HG02571 (cell line): ENCODE results near the gene FGF12.
"Not testable (repeated sequence)": the region's sequence is repeated elsewhere in the genome, so short reads cannot be mapped to it uniquely, and the experiment has no call there.

Experiments used
- ATAC-seq: cut with Tn5 transposase; IDR thresholded peaks from one replicate; pipeline ENCODE4 v1.9.1; 2021; ENCODE audit warnings: mild to moderate bottlenecking, moderate library complexity; ENCODE audit not compliant: unreplicated experiment

Gene FGF12

DNA sequence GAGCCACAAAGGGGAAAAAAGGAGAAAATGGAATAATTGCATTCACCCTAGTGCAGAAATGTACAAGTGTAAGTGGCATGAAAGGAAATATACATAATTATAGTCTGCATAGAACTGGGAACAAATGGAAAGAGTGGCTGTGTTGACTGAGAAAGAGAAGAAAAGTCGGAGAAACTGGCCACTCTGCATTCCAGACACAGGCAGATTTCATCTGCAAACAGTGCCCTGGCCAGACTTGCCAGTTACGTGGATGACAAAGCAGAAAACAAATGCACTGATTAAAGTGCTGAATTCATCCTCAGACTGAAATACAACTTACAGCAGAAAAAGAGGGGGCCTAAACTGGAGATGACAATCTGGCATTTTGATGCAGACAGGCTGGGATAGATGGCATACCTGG is 129.8 kb downstream of the FGF12 start:
- ATAC-seq = no peak

DNA sequence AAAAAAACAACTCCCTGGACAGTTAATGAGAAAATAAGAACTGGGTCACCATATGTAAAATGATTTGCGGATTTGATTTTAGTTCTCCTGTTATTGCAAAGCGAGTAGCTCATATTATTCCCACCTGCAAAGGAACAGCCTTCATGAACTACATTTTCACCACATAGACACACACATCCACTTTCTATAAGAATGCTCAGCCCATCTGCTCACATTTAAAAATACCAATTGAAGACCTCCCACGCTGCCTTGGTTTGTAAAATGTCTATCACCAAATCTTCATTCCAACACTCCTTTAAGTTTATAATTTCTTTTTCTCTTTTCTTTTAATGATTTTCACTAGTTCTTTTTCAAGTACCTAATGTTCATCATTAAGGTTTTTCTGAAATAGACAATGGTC is 148.6 kb downstream of the FGF12 start:
- ATAC-seq = no peak

DNA sequence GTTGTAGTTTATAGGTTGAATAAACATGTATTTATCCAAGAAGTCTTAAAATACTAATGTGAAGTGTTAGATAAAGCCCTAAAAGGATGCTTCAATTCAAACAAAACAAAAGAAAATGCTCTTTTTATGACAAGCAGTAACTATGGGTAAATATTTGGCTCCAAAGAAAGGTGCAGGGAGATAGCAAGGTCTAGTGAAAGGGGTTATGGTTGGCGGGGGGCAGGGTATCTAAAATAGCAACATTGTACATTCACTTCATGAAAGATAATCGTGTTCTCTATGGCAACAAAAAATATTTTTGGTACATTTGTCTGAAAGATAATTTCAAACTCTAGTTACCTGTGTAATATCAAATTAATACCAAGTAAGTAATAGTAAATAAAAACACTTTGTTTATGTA is 149.5 kb downstream of the FGF12 start:
- ATAC-seq = no peak

DNA sequence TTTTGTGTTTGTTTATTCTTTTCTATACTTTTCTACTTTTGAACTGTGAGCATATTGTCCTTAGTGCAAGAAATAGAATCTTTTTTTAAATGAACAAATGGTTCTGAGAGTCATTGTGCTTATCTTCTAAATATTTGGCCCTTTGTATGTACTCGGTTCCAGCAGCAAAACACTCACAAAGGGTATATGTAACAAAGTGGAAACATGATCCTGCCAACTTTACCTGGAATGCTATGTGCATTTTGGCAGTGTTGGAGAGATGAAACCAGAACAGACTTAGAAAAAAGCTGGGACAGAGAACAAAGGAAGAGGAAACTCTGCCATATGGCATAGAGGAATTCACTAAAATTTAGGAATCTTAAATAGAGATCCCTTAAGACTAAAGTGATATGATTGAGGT is 150.1 kb downstream of the FGF12 start:
- no peak for ATAC-seq

DNA sequence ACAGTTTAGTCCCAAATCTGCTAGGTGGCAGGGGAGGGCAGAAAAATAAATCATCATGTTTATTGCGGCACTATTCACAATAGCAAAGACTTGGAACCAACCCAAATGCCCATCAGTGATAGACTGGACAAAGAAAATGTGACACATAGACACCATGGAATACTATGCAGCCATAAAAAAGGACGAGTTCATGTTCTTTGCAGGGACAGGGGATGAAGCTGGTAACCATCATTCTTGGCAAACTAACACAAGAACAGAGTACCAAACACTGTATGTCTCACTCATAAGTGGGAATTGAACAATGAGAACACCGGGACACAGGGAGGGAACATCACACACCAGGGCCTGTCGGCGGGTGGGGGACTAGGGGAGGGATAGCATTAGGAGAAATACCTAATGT is 150.6 kb downstream of the FGF12 start:
- not testable (repeated sequence) for ATAC-seq

DNA sequence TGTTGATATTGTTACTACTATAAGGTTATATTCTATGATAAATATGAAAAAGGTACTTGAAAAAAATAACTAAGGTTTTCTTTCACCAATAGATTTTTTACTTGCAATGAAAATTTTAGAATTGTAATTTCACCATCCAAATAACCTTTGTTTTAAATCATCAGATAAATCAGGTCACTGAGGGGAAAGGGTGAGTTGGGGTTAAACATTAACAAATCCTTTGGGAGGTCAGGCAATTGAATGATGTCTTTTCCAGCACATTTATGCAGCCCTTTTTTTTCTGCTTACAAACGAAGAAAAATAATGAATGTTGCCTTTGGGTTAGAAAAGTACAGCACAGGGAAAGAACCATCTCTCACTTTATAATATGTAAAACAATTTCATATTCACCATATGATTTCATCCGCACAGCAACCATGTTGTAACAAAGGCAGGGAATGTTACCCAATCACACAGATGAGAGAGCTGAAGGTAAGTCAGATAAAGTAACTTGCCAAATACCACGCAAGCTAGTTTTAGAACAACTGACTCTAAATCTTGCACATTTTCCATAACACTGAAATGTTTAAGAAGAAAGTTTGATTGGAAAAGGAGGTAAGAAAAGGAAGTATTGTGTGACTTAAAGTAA is 151.3 kb downstream of the FGF12 start:
- no peak for ATAC-seq

DNA sequence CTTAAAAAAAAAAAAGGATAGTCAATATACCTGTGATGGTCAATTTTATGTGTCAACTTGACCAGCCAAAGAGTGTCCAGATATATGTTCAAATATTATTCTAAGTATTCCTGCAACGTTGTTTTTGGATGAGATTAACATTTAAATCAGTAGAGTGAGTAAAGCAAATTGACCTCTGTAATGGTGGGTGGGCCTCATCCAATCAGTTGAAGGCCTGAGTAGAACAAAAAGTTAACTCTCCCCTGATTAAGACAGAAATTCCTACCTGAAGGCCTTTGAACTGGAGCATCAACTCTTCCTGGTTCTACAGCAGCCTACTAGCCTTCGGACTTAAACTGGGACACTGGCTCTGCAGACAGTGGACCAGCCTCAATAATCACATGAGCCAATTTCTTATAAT is 154.1 kb downstream of the FGF12 start:
- ATAC-seq = no peak

DNA sequence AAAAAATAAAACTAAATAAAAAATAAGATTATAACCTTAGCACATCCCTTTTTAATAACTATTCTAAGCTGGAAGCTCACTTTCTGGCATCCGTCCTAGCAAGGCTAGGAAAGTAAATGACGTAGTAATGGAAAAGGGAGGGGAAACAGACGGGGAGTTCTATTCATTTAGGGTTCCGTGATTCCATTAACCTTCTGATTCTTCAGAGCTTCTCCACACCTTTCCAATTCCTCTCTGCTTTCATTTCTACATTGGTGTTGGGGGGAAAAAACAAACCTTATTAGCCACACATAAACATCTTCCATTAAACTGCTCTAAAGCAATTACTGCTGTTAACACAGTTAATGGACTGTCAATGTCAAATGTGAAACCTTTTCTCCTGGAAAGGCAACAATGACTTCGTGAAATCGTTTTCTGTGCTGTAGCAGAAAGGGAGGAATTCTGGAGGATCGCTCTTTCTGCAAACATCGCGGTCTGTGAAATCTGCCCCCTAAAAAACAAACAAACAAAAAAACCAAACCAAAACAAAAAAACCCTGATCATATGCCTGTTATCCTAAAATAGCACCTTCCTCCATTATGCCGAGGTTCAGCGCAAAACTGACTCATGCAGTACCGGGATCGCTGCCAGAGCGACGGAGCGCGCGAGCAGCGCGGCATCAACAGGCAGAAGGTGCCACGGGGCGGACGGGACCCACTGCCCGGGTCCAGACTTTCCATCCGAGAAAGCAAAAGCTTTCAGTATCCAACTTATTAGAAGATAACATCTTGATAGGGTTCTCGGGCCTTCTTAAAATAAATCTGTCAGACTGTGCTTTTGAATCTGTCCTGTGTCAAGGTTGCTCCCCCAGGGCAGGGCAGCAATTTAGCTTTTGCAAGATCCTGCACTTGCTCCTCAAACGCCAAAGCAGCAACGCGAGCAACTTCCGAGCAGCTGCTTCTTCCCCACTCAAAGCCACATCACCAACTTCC is 156.2 kb downstream of the FGF12 start:
- ATAC-seq = no peak

DNA sequence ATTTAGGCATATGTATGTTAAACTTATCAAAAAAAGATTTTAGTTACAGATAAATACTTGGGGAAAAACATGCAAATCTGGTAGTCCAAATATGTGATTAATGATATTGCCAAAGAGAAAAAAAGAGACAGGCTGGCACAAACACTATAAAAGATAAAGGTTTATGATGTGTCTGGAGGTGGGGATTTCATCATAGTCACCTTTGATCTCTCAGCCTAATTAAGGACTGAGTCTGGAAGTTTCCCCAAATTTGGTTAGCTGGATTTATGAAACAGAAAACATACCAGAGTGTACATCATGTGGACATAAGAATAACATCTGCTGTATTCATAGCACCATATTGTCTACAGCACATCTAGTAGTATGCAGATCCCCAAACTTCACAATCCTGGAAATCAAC is 157.0 kb downstream of the FGF12 start:
- no peak for ATAC-seq

DNA sequence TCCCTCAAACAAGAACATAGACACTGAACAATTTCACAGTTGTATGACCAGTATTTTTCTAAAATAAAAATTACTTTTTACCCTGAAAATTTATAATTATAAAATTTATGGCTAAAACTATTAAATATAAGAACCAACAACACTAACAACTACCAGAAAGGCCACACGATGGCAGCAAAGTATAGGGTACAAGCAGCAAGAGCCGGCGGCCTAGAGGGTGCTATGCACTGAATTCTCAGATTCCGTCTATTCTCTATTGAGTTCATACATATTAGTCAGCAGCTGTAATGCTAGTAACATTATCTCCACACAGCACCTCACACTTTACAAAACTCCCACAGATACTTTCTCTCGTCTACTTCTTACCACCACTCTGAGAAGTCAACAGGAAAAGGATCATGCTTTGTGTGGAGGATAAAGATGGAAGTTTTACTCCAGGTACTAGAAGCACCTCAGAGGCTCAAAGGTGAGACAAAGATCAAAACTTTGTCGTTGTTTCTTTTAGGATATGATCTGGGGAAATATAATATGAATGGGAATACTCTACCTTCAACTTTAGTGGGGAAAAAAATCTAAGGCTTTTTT is 160.5 kb downstream of the FGF12 start:
- ATAC-seq = peak; percentile 77

DNA sequence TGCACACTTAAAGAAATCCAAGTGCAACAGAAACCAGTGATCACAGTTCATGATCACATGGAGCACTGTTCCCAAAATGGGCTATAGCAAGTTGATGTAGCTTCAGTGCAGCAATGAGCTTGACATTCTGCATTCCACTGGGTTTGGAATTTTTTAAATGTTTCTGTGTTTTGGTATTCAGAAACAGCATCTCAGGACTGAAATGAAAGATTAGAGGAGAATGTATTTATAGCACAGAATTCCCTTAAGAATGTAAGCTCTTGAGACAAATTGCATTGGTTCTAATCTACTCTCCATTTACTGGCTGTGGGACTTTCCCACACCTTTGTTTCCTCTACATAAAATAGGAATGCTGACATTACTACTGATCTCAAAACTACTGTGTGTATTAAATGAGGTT is 162.7 kb downstream of the FGF12 start:
- no peak for ATAC-seq

DNA sequence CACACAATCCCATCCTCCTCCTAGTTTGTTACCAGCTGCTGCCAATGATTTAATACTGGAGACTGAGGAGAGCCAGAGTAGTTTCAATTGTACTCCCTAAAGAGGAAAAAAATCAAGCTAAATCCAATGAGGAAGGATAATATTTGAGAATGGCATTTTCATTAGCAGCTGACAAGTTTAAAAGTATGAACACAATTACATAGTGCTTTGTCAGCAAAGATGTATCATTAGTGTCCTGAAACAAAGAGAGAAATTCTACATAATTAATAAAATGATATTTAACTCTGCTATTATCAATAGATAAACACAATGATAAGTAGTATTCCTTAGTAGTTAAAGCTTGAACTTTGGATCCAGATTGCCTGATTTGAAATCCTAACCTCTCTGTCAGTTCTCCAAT is 163.9 kb downstream of the FGF12 start:
- no peak for ATAC-seq

DNA sequence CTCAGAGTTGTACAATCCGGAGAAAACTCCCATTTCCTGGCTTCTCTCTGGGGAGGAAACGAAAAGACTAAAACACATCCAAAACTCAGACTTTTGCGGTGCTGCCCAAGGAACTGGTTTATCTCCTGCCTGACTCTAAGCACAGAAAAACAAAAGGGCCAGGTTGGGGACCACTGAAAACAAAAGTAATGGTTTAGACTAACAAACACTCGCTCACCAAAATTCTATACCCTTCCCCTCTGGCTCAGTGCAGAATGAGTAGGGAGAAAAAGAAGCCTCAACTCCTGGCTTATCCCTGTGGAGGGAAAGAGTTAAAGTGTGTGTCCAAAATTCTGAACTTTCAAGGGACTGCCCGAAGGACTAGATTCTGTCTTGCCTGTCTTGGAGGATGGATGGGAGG is 173.6 kb downstream of the FGF12 start:
- no peak for ATAC-seq

DNA sequence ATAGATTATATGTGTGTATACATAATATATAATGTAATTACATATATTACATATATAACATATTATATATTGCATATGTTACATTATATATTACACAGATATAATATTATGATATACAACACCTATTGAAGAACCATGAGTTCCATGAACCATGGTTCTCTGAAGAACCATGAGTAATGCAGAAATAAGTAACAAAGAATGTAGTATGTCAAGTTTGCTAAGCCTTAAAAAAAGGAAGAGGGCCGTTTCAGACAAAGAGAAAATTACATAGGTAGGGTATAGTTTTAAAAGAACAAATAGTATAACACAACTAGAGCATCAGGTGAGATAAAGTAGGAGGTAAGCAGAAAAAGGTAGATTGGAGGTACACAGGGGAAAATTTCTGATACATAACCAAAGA is 177.0 kb downstream of the FGF12 start:
- ATAC-seq = no peak

DNA sequence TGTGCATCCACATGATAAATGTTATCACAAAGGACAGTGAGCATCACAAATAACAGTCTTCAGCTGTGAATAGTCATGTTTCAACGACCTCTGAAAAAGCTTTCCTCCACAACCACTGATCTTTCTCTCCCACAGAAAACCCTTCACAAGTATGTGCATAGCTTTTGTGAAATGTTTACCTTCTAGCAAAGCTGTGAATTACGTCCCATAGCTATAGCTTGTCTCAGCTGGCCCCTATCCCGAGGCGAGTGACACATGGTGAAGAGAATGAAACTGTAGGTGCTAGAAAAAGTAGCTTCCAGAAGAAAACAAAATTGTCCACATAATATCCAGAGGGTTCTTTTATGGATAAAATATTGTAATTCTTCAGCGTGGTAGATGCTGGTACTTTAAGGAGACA is 182.0 kb downstream of the FGF12 start:
- no peak for ATAC-seq

DNA sequence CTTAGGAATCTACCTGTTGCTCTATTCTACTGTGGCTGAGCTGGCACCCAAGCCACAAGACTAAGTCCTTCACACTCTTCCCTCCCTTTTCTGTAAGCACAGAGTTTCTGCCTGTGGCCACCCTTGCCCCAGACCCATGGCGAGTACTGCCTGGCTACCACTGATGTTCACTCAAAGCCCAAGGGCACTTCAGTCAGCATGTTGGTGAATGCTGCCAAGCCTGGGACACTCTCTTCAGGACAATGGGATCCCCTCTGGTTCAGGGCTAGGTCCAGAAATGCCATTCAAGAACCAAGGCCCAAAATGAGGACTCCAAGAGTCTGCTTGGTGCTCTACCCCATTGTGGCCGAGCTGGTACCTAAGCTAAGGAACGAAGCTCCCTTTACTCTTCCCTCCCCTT is 184.2 kb downstream of the FGF12 start:
- no peak for ATAC-seq

DNA sequence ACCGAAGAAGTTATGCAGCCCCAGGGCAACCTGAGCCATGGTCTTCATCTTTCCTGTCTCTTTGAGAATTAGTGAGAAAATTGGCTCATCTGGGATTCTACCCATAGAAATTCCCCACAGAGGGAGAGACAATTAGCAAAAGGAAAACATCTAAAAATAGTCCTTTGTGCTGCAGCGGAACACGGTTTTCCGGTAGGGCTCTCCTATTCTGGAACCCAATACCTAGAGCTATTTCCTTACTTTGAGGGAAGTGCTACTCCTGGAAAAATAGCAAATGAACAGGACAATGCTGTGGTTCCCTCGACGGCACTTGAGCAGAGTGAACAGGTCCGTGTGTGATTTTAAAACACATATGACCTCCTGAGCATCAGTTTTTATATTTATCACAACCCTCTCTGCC is 210.5 kb downstream of the FGF12 start:
- ATAC-seq = no peak

DNA sequence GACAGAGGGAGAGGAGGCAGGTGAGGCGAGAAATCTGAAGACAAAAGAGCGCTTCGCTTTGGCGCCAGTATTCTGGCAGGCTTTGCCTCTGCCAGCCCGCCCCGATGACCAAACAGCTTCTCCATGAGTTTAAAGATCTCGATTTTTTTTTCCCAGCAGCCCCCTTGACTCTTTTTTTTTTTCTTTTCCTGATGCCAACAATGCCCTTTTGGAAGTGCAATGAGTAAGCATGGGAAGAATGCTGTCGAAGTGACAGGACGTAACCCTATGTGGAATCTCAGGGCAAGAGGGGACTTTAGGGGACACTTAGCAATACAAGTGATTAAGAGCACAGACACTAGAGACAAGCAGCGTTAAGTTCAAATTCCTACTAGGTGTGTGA is 211.7 kb downstream of the FGF12 start:
- no peak for ATAC-seq

DNA sequence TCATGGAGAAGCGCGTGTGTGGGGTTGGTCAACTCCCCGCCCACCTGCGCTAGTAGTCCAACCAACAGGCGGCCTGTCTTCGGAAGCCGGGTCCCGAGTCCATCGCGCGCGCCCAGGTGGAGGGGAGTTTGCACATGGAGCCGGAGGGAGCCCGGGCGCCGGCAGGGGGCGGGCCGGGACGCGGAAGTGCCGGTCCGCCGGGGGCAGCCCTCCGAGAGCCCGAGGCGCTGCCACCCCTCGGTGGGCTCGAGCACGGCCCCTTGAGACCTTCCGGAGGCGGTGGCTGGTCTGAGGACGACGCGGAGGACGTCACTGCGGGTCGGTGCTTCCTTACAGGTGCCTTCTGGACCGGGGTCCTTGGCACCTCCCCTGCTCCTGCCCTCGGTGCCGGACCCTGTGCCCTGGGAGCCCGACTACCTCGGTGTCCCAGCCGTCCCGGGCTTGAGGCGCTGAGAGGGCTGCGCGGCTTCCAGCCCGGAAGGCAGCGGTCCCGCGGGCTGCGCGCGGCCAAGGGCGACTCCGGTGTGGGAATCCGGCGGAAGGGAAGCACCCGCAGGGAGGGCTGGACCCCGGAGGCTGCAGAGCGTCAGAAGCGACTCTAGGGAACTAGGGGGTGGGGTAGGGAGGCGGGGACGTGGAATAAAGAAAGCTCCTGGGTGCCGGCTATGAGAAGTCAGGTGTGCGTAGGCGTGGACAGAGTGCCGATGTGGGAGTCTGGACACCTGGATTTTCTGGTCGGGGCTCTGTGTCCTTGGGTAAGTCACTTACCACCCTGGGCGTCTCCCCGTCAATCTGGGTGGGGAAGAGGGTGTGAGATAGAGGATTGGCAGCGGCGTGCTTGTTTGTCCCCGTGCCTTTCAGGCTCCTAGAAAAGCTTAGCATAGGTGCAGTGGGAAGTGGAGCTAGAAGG is 212.3 kb downstream of the FGF12 start:
- ATAC-seq = no peak

DNA sequence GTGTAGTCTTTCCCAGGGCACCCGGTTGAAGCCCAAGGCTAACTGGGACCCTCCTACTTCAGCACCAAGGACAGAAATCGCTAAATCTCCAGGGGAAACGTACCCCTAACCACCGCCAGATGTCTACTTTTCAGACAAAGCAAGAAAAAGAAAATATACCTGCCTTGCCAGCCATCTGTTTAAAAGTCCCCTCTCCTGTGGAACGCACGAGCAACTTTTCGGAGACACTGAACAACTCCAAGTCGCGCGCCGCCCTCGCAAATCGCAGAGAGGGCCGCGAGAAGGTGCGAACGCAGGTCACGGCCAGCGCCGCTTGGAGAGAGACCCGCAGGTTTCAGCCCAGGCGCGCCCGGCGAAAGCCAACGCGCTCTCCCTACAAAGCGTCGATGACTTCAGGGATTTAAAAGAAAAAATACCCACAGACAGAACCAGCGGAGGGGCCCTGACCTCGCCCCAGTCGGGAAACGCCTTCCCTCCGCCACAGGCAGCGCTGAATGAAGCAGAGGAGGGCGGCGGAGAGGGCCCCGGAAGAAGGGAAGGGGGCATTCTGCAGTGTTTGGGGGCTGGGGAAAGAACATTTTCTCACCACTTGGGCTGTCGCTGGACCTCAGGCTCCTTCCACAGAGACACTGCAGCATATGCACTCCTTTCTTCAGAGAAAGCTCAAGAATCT is 213.1 kb downstream of the FGF12 start:
- ATAC-seq = no peak

DNA sequence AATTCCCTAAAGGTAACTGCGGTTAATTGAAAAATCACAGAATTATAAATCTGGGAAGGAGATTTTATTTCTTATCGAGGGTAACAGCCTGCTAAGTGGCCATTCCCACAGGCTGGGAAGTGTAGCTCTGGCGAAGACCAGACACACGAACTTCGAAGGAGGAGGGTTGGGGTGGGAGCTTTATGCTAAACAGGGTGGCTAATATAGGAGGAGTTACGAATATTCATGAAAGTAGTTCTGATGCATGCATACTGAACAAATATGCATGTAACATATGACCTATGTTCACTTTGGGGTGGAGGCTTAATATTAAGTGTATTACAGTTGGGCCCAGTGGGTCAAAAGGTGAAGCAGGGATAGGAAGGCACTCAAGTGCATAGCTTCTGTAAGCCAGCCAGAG is 221.6 kb downstream of the FGF12 start:
- ATAC-seq = no peak
